Activated CD8-positive, alpha-beta memory T cell treated with anti-CD3 and anti-CD28 coated beads for 36 hours (primary cell): ENCODE measurements around the gene CCDC127. TPM values are rescaled to one million over a fixed set of nuclear protein-coding genes. Genes with fewer than 3 reads are reported as not detected.

ENCODE experiments used
- CTCF ChIA-PET: fragments of 350-600 bp; sonication (Branson Sonifier 250); formaldehyde crosslinking; loops from one replicate; lab custom pipeline; 2021; ENCODE audit warnings: antibody characterized with exemption; lab: Charles Lee
- POLR2A ChIA-PET: fragments of 350-600 bp; sonication (Branson Sonifier 250); formaldehyde crosslinking; loops from one replicate; lab custom pipeline; 2021; ENCODE audit warnings: antibody characterized with exemption; lab: Charles Lee
- total RNA-seq, 2 experiments: library from RNA; stranded (reverse); gene quantifications; one replicate each; pipeline ENCODE4 v1.2.3, GENCODE V29; 2021

Gene CCDC127
- total RNA-seq, 2 experiments from 2014 or later: 6.8 to 7.3 TPM

DNA sequence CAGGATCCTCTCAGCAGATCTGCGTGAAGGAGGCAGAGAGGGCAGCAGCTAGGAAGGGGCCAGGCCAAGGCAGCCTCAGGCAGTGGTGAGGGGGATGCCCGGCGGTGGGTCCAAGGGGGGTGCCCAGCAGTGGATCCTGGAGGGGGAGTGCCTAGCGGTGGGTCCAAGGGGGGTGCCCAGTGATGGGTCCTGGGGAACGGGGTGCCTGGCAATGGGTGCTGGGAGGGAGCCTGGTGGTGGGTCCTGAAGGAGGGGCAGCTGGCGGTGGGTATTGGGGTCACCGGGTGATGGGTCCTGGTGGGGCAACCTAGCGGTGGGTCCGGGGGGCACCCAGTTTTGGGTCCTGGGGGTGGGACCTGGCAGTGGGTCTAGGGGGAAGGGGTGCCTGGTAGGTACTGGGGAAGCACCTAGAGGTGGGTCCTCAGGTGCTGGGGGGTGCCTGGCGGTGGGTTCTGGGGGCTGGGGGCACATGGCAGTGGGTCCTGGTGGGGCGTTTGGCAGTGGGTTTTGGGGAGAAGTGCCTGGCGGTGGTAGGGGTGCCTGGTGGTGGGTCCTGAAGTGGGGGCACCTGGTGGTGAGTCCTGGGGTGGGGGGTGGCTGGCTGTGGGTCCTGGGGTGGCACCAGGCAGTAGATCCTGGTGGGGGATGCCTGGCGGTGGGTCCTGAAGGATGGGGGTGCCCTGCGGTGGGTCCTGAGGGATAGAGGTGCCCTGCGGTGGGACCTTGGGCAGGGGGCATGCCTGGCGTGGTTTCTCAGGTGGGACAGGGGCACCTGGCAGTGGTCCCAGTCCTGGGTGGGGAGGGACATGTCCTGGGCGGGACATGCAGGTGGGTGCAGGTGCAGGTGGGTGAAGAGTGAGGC lies 24.8 kb downstream of the CCDC127 start:
- ChIA-PET CTCF (interaction anchor here (1.1 kb wide), 1 partner anchor 26 kb away, joined by 5 read pairs; no protein-coding TSS in a partner anchor), POLR2A (no interaction called here)

- ChIA-PET CTCF (no interaction called here), POLR2A (no interaction called here)
Observed at GRCh38 chr5:192691-192969, 25.3 kb downstream of the CCDC127 start.

- CTCF ChIA-PET: no interaction called here
- POLR2A ChIA-PET: no interaction called here
Observed at GRCh38 chr5:191949-192690, 25.8 kb downstream of the CCDC127 start.

- ChIA-PET POLR2A (no interaction called here), CTCF (no interaction called here)
Observed at GRCh38 chr5:191036-191948, 26.7 kb downstream of the CCDC127 start, which contains the start of gene LRRC14B. Gene LRRC14B, plus strand, starts transcription at chr5:191495. Its CDS starts 44 bp downstream, at chr5:191539.

DNA sequence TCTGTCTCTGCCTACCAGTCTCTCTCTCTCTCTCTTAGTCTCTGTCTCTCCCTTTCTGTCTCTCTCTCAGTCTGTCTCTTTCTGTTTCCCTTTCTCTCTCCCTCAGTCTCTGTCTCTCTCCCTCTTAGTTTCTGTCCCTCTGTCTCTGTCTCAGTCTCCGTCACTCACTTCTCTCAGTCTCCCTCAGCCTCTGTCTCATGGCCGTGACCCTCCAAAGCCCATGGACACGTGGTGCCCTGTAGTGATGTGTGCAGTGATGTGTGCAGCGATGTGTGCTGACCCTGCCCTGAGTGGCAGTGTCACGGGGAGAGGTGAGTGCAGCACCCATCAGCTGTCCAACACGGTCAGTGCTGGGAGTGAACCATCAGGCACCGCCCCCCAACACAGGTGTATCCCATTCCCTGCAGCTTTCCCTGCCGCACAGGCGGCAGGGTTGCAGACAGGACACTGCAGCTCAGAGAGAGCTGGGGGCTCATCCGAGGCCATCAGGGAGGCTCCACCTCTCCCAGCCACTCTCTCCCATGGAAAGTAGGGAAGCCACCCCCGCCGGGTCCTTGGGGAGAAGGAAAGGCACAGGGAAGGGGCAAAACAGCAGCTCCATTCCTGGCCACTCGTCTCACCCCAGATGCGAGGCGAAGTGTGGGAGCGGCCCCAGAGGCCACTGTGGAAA lies 27.5 kb downstream of the CCDC127 start:
- POLR2A ChIA-PET: no interaction called here
- CTCF ChIA-PET: no interaction called here

DNA sequence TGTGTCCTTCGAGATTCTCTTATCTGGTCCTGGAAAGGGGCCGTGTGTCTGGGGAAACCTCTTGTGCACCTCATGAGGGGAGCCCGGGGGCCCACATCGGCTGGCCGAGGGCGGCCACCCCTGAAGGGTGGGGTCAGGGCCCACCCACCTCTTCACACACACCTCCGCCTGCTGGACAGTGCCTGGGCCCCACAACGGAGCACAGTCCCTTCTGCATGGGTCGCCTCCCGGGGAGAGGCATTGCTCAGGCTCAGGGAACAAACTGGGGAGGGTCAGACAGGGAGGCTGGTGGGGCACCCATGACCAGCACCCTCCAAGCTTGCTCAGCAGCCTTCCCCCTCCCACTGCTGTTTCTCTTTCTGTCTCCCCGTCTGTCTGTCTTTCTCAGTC lies 28.0 kb downstream of the CCDC127 start:
- POLR2A ChIA-PET: no interaction called here
- CTCF ChIA-PET: no interaction called here

DNA sequence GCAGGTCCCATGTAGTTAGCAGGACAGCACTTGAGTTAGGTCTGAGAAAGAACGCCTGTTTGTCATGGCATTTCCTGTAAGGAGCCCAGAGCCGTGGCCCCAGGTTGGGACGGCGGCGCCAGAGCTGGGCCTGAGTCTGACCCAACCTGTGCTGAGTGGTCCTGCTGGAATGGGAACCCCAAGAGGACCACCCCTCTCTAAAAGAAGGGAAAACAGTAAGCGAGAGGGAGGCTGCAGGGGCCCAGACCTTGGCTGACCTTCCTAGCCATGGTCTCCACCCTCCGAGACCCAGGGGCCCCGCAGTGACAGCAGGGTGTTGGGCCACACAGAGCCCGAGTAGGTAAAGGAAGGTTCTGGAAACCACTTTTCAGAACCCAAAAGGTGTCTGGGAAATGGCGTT lies 28.5 kb downstream of the CCDC127 start:
- CTCF ChIA-PET: no interaction called here
- POLR2A ChIA-PET: no interaction called here

GRCh38 chr5:188488-189481 lies 29.2 kb downstream of the CCDC127 start:
- CTCF ChIA-PET: interaction anchor here (0.6 to 1.1 kb wide), 4 partner anchors 10 to 59 kb away, joined by 3 to 5 read pairs (median 3); partner anchors contain the start of genes CCDC127 and SDHA
- POLR2A ChIA-PET: interaction anchor here (1.2 kb wide), 1 partner anchor 30 kb away, joined by 6 read pairs; the partner anchor contains the start of gene SDHA

DNA sequence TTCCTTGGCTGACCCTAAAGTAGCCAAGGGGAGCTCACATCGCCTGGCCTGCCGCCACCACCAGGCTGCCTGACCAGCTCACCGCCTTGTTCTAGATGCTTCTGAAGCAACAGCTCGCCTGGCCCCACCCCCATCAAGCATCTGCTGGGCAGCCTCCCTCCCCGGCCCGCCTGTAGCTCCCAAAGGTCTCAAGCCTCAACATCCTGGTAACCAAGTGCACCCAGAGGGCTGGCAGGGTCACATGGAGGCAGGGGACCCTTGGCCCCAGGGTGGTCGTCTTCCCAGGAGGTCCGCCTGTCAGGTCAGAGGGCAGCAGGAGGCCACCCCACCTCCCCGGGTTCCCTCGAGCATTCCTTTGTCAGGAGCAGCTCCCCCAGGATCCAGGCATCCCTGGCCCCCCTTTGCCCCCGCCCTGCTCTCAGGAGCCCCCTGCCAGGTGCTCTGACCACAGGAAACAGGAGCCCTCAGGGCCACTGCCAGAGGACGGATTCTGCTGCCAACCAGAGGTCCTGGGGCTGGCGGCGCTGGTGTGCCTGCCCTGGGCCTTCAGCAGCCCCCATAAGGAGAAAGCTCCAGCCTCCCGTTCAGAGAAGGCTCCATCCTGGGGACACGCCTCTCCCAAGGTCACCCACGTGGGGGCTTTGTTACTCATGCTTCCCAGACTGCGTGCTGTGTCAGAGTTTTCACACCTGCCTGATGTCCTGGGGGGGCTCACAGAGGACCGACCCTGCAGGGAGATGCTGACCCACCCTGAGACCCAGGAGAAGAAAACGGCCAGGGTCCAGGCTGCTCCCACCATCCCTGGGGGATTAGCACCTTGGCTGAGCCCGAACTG lies 30.1 kb downstream of the CCDC127 start:
- CTCF ChIA-PET: interaction anchor here (0.6 to 1.1 kb wide), 4 partner anchors 9 to 60 kb away, joined by 3 to 5 read pairs (median 3); partner anchors contain the start of genes CCDC127 and SDHA
- POLR2A ChIA-PET: interaction anchor here (1.2 kb wide), 1 partner anchor 31 kb away, joined by 6 read pairs; the partner anchor contains the start of gene SDHA

- CTCF ChIA-PET: no interaction called here
- POLR2A ChIA-PET: no interaction called here
Observed at GRCh38 chr5:187042-187431, 30.9 kb downstream of the CCDC127 start.

GRCh38 chr5:186091-187041 lies 31.6 kb downstream of the CCDC127 start:
- CTCF ChIA-PET: no interaction called here
- POLR2A ChIA-PET: no interaction called here

DNA sequence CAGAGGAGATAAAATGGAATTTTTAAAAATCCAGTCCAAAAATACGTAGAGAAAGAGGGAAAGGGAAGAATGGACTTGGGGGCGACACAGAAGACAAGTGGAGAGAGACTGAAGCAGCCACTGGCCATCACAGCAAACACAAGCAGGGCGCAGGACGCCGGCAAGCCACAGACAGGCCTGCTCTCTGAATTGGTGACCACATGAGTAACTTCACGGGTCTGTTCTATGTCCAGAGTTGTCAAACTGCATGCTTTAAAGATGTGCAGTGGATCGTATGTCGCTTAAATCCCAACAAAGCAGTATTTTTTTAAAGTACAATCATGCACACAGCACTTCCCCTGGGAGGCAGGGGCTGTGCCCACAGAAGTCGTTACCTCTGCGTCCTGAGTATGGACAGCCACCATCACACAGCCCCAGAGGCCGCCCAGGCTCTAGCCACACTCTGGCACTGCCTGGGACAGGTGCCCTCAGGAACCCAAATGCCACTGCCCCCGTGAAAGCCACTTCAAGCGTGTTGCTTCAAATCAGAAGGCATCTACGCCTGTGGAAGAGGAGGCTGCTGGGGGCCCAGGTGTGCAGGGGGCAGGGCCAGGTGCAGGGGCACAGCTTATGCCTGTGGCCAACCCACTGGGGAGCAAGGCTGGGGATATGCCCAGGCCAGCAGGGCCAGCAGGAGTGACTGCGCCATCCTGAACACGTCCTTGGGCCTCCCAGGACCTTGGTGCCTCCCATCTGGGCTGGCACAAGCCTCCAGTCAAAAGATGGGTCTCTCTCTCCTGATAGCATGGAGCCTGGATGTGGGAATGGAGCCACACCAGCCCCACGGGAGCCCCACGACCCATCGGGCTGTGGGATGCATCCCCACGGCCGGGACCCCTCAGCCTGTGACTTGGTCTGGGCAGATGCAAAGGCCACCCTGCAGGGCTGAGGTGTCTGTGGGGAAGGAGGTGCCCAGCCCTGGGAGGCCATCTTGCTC lies 32.6 kb downstream of the CCDC127 start:
- CTCF ChIA-PET: no interaction called here
- POLR2A ChIA-PET: no interaction called here

DNA sequence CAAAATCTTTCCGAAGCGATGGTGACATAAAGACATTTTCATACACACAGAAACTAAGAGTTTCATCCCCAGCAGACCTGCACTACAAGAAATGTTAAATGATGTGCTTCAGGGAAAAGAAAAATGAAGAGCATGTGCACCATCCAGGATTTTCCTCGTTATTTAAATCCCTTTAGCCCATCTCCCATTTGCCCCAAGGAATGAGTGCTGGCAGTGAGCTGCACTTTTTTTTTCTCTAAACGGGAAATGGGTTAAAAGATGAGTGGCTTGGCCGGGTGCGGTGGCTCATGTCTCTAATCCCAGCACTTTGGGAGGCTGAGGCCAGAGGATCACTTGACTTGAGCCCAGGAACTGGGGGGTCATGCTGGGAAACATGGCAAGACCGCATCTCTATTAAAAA lies 33.5 kb downstream of the CCDC127 start:
- CTCF ChIA-PET: no interaction called here
- POLR2A ChIA-PET: no interaction called here

DNA sequence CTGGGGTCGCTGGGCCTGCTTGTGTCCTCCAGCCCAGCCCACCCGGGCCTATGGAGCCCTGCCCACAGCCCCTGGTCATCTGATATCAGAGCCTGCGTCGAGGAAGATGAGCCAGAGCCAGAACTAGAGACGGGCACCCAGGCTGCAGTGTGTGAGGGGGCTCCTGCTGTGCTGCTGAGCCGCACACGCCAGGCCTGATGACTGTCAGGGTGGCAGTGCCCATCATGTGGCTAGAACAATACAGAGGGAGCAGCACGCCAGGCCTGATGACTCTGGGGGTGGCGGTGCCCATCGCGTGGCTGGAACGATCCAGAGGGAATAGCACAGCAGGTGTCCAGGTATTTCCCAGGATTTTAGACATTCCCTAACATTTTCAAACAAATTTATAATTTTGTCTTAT lies 35.8 kb downstream of the CCDC127 start:
- ChIA-PET POLR2A (no interaction called here), CTCF (no interaction called here)

DNA sequence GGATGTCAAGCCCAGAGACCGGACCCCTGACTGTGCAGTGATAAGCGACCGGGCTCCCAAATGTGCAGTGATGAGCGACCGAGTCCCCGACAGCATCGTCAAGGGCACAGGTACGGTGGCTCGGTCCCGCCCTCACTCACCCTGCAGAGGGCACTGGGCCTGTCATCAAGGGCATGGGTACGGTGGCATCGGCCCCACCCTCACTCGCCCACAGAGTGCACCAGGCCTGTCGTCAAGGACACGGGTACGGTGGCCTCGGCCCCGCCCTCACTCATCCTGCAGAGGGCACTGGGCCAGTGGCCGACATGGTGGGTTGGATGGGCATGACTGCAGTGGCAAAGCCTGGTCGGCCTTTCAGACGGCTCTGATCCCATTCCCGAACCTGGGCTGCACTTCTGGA lies 36.4 kb downstream of the CCDC127 start:
- POLR2A ChIA-PET: no interaction called here
- CTCF ChIA-PET: no interaction called here
